ENCODE results near the gene DOCK1.

DOCK1 gene

DNA sequence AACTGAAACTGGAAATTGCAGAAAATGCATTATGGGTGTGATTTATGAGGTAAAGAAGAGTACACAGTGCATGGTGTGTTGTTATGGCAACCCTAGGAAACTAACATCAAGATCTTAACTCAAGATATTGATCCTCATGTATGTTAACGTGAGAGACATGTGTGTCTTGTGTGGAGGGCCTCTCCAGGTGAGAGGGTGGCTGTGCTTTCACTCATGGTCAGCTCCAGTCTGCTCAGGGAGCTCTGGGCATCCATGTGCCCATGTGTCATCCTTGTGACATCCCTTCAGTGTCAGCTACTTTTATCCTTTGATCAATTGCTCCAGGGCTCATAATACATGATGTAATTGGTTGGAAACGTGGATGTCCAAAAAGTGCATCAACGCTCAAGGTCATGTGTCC is 316.1 kb downstream of the DOCK1 start:
- no peak for DNase-seq (ENCODE audit: low spot score)

DNA sequence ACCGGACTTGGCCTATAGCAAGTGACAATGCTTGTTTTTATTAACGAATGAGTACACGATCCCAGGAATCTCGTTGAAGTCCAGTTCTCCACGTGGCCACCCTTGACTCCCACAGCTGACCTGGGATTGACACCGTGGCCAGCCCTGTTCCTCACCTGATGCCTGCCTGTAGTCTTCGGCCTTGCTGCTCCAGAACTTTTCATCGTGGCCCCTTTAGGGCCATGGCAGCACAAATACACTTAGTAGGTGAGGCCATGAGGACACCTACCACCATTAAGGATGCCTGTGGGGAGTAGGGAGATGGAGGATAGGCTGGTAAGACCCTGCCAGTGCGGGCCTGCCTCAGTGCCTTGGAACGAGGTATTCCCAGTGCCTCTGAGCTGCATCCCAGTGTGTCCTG is 321.8 kb downstream of the DOCK1 start:
- DNase-seq (ENCODE audit: low spot score) = no peak

DNA sequence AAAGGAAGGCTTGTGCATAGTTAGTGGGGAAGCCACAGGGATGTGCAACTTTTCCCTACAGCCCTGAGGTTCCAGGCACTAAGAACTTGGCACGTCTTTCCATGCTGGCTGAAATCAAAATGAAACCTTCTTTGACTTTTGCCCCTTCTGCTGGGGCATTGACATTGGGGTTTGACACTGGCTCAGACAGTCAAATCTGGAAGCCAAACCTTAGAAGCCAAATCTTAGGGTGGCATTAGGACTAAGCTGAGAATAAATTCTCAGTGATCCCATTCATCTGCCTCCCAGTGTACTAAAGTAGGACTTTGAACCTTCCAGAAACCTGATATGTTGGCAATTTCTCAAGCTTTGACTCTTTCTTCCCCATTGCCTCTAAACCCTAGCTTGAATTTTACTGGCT is 322.4 kb downstream of the DOCK1 start:
- no peak for DNase-seq (ENCODE audit: low spot score)

DNA sequence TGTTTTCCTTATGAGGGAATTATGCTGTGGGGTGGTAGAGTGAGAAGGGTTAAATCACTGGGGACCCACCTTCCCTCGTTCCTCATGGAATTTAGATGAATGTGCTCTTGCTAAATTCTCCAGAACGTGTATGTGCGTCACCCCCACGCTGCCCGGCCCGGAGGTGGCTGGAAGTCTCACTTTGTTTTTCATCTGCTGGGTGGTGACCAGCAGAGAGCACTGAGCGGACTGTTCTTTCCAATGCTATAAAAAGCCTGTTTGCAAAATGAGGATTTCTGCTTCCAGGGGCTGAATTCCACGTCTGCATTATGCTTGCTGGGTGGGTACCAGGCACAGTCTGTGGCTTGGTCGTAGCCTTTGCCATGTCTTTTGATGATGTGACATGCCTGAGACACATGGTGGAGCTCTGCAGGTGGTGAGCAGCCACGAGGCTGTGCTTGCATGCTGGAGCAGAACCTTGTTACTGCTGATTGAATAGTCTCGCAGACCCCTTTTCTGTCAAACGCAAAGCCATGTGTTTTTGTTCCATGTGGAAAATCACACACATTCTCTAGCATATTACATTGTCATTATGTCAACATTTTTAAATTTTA is 323.1 kb downstream of the DOCK1 start:
- no peak for DNase-seq (ENCODE audit: low spot score)

DNA sequence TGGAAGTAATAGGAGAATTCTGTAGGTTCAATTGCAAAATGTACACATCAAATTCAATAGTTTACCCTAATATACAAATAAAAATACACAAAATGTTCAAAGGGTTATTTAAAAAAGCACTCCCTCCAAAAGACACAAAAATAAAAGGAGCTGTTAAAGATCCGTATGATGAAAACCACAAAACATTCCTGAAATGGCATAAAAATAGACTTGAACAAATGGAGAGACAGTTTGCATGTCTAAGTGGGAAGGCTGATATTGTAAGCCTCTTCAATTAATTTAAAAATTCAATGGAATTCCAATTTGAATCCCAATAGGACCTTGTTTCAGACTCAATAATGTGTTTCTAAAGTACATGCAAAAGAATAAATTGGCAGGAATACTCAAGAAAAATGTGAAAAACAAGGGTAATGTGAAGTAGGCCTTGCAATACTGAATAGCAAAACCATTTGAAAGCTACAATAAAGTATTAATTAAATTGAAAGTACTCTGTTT is 329.1 kb downstream of the DOCK1 start:
- no peak for DNase-seq (ENCODE audit: low spot score)

DNA sequence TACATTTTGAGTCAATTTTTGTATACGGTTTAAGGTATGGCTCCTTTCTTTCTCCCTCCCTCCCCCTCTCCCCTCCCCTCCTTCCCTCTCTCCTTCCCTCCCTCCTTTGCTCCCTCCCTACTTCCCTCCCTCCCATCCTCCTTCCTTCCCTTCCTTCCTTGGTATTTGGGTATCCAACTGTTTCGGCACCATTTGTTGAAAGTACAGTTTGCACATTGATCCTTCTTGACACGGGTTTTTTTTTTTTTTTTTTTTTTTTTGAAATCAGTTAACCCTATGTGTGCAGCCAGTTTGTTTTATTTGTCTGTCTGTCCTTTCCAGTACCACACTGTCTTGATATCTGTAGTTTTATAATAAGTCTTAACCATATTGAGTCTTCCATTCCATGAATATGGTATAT is 331.0 kb downstream of the DOCK1 start:
- DNase-seq (ENCODE audit: low spot score) = no peak

DNA sequence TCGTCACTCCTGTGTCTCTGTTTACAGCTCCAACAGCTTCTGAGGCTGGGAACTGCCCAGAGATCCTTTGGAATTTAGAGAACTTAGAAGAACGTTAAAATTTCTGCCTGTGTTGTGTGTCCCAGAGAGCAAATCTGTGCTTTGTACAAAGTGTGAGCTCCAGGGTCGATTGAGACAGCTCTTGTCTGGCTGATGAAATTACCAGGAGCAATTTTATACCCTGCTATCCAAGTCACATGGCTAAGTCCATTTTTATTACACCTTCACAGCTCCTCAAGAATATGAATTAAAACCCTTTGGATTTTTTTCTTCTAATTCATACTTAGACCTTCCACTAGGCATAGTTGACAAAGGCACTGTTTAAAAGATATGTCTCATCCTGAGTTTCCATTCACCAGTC is 337.7 kb downstream of the DOCK1 start:
- DNase-seq (ENCODE audit: low spot score) = no peak

DNA sequence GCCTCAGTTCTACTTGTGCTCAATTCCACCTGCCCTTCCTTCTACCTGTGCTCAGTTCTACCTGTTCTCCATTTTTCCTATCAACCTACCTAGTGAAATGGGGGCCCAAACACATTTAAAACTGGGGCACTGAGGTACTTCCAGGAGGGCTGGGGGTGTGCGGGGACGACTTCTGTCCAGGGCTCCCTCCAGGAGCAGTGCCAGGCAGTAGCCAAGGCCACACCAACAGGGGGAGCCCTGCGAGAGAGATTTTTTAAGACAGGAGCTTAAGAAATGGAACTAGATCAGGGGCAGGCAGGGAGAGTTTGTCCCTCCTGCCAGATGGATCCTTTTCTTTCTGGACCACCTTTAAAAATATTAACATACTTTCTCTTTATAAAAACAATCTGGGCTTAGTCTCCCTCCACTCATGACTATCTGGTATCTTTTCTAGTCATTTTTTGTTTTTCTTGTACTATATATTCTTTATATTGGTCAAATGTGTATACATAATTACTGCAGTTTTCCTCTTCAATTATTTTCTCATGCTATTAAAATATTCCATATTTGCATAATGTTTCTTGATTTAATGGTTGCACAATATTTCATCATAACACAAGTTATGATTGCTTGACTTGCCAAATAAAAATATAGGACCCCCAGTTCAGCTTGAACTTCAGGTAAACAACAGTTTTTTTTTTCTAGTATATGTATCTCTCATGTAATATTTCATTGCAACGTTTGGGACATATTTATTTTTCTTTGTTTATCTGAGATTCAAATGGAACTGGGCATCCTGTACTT is 338.5 kb downstream of the DOCK1 start:
- peak; percentile 55 for DNase-seq (ENCODE audit: low spot score)

DNA sequence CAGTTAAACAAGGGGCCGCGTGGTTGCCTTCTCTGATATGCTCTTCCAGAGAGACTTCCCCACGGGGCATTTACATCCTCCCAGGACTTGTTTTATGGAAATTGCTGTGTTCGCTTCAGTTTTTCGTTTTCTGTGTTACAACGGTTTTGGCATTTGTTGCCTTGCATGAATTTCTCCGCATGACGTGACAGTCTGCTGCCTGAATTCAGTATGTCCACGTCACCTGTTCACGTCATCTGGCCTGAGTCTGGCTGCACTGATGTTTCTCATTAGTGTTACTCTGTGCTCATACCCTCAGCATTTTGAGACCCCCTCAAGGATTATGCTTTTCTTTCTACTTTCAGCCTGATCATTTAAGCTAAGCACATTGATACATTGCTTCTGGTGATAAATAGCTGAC is 340.2 kb downstream of the DOCK1 start:
- no peak for DNase-seq (ENCODE audit: low spot score)

DNA sequence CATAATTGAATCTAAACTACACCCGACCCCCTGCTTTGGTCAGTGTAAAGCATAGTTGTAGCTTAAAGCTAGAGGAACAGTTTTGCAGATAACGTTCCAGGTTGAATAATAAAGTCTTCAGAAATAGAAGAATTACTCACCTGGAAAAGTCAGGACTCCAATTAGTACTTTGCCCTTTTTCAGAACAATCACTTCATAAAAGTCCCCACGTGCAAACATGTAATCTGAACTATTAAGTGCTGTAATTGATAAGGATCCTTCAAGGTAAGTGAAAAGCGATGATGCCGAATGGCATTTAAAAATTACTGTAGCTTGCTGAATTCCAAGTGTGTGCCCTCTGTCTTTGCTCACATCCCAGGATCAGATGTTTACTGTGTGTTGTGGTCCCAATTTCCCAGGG is 344.8 kb downstream of the DOCK1 start:
- no peak for DNase-seq (ENCODE audit: low spot score)

DNA sequence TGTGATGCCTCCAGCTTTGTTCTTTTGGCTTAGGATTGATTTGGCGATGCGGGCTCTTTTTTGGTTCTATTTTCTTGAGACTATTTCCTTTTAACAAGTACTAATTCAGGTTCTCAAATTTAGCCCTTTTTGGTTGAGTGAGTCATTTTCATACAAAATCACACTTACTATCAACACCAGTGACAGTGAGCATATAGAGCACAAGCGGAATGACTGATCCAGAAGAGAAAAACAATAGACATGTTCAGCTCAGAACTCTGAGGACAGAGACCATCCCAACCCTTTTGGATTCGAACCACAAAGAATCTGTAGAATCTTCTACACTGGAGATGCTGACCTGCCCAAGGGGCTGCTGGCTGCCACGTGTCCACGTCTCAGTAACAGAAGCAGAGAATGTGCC is 347.6 kb downstream of the DOCK1 start:
- DNase-seq (ENCODE audit: low spot score) = no peak

DNA sequence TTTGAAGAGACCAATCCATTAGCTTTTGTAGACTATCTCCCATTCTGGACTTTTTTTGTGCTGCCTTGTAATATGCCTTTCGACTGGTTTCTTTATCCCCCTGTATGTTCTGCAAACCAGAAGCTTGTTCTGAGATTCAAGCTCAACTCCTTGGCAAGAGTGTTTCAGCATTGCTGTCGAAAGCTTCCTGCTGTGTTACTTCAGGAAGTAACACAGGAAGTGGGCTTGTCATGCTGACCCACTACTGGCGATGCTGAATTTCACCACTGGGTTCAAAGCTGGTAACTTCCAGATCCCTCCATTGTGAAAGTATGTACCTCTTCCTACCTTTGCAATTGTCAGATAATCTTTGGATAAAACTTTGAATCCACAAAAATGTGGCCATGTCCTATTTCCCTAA is 349.0 kb downstream of the DOCK1 start:
- no peak for DNase-seq (ENCODE audit: low spot score)

DNA sequence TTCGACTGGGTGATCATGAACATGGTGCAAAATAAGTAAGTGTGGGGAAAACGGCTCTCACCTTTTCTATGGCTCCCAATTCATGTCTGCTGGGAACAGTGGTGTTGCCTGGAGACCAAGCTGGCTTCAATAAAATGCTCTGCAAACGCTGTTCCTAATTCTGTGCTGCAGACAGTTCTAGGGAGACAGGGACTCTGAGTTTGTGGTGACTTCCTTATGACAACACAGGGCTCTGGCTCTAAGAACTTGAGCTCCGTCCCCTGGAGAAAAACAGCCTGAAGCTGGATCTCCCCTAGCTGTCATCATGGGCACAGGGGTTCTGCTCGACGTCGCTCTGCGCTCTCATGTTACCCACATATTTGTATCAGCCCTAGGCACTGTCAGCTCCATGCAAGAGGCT is 352.2 kb downstream of the DOCK1 start:
- DNase-seq (ENCODE audit: low spot score) = no peak

DNA sequence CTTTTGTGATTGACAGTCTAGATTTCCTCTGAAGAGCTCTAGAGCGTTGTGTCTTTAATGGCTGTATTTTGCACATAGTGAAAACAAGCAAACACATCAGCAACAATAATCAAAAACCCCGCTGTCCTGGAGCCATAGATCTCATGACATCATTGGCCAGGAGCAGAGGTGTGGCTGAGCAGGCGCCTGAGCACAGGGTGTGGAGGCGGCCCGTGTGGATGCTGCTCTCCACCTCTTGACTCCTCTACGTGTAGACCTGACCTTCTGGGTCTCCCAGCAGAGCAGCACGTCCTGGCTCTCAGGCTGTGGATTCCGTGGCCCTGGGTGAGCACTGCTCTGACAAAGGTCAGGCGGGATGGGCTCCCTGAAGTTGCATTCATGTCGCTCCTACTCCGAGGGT is 354.1 kb downstream of the DOCK1 start:
- DNase-seq (ENCODE audit: low spot score) = no peak

DNA sequence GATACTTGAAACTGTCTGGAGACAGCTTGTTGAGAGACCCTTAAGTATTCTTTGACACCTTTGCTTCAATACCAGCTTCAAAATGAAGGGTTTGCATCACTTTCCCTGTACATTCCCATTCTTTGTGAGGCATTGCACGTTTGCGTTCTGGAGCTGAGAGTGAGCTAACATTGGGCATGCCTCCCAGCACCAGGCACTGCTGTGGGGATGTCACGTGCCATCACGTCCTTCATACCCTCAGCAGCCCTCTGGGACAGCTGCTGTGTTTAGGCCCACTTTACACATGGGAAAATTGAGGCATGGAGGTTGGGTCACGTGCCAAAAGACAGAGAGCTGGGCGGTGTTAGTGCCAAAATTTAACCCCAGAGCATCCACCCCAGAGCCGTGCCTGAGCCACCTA is 357.4 kb downstream of the DOCK1 start:
- no peak for DNase-seq (ENCODE audit: low spot score)

DNA sequence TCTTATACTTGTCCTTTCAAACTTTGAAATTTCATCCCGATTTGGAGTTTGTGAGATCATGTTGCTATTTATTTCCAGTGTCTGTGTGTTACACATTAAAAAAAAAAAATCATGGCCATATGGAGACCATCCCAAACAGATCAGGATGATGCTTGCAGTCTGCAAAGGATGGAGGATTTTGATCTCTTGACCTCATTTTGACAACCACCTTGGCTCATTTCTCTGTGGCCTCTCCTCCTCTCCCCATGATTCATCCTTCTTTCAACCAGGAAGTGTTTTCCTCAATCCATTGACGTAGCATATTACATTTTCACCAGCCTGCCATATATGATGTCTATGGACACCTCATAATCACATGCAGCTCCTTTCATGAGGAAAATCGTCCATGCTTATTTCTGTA is 360.1 kb downstream of the DOCK1 start:
- no peak for DNase-seq (ENCODE audit: low spot score)

DNA sequence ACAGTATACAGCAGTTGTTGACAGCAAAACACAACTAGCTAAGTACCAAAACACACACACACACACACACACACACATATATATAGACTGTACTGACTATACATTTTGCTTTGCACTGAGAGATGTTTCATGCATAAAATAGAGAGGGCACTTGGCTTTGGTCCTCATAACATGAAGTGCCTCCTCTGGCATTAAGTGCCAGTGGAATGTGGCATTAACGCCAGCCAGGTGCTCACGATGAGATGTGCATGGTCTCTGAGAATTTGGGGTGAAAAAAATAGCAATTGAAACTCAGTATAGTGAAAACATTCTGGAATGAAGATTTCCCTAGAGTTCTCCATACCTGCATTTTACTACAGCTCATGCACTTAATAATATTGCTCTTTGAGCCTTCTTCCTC is 361.2 kb downstream of the DOCK1 start:
- no peak for DNase-seq (ENCODE audit: low spot score)

DNA sequence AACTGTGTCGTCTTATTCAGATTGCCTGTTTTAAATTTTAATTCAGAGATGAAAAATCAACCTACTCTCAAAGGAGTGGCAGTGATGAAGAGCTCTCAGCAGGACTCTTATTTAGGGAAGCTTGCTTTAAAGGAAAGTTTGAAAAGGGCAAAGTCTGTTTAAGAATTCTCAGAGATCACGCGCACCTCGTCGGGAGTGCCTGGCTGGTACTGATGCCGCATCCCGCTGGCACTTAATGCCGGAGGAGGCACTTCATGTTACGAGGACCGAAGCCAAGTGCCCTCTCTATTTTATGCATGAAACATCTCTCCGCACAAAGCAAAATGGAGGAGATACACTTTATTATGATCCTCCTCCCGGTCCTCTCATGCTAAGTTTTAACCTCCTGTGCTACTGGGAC is 362.2 kb downstream of the DOCK1 start:
- no peak for DNase-seq (ENCODE audit: low spot score)

DNA sequence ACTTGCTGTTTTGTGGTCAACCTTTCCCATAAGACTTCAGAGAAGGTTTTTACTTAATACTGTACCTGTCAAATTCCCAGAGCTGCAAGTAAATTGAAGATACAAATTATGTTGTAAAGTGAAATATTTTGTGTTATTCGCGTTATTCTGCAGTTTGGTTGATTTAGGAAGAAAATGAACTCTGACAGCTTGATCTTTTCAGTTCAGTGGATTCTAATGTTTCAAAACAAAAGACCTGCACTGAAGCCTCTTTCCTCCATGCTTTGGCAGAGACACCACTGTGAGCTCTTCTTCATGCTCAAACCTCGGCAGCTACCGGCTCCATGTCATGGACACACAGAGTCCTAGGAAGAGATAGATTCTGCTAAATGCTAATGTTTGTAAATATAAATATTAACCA is 366.8 kb downstream of the DOCK1 start:
- DNase-seq (ENCODE audit: low spot score) = no peak

DNA sequence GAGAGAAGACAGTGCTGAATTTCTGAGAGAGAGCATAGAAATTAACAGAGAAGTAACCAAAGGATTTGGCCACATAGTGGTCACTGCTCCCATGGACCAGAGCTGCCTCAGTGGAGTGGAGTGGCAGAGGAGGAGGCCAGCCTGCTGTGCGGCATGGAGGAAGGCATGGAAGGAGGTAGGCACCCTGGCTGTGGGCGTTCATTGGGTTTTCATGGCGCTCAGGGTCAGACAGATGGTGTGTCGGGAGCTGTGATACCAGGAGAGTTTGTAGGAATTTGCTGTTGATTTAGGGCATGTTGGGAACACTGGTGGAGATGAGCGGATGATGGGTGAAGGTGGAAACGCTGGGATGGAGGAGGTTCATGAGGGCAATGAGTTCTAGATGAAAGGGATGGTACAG is 370.0 kb downstream of the DOCK1 start:
- no peak for DNase-seq (ENCODE audit: low spot score)

DNA sequence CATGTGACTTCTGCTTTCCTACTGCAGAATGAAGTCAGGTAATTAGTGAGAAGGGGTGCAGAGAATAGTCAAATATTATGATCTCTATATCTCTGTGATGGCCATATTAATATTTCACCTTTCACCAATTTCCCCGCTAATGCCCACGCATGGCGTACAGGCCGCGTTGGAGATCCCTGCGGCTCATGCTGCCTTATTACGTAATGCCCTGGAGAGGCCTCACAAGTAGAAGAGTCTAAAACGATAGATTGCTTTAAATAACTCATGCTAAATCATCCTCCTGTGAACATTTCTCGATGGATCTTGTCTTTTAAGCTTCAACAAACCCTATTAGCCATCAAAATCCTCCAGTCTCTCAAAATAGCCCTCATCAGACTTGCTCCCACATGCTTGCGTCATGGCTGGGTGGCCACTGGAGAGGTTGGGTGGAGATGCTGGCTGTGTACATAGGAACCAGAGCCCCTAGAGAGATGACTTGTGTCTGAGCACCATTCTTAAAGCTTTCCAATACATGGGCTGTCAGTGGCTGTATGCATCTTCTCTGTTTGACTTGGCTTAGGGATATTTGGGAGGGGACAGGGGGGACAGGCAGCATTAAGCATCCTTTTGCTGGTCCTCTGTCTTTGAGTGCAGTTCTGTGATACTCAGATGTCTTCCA is 370.7 kb downstream of the DOCK1 start:
- no peak for DNase-seq (ENCODE audit: low spot score)

DNA sequence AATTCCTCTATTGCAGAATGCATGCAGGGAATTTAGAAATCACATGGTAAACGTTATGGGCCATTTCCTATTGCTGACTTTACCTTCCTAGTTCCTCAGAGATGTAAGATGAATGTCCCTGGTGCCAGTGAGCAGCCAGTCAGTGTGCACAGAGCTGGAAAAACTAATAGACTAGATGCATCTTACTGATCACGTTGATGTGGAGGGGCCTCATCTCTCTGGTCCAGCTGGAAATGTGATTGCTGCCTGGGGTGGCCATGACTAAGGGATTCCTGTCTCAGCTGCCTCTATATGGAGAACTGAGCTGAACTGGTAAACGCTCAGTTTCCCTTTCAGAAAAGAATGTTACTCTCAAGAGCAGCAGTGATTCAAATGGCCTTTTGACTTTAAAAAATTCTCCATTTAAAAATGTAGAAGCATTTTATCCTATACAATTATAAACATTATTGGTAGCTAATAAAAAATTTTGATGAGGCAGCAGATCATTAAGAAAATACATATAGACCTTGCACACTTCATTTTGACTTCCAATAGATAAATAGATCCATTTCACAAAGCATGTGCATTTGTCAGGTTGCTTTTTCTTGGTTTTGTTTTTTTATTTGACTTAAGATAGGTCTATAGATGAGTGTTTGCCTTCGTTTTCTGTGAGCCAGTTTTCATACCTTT is 371.7 kb downstream of the DOCK1 start:
- peak; percentile 28 for DNase-seq (ENCODE audit: low spot score)

DNA sequence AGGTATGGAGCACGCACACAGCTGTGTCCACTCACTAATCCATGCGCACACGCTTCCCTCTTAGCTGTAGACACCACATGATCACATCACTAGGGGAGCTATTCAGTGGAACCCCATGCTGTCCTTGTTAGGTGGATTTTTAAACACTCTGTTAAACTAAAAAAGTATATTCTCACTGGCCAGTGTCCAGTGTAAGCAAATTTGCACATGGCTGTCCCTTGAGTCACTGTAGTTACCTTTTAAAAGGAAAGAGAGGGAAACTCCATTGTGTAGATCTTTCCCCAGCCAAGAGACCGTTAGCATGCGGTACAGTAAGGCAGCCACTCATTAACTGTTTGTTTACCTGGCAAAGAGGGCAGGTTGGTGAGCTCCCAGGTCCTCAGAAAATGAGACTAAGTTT is 372.8 kb downstream of the DOCK1 start:
- DNase-seq (ENCODE audit: low spot score) = peak; percentile 91

Measured in kidney tubule cell (primary cell).